HEK293 (cell line): Measurements from ENCODE around the gene LPIN1.

ENCODE experiments used
- CTCF ChIA-PET: fragments of 350-600 bp; formaldehyde crosslinking; extraction: SDS; loops from one replicate; lab custom pipeline; 2021; ENCODE audit warnings: antibody characterized with exemption; lab: Yijun Ruan, JAX
- POLR2A ChIA-PET: fragments of 300-600 bp; formaldehyde crosslinking; extraction: SDS; loops from one replicate; lab custom pipeline; 2020; ENCODE audit warnings: antibody characterized with exemption, inconsistent platforms; lab: Yijun Ruan, JAX
- H3K27ac ChIP-seq: fragments of 200-500 bp; sonication (Bioruptor generic); 2 replicates; pipeline ENCODE4 v1.5.1; 2014; ENCODE audit warnings: low read depth, low read length, control low read depth, inconsistent platforms; ENCODE audit errors: extremely low read depth
- H3K36me3 ChIP-seq, 2 experiments: fragments of 200-500 bp in 1 of 2; sonication (Bioruptor generic) in 1 of 2; 1 replicate in 1 of 2; 2 replicates in 1 of 2; pipeline ENCODE4 v1.5.1; 2014 to 2017; ENCODE audit warnings: inconsistent platforms in 2 of 2, low read length in 2 of 2; ENCODE audit not compliant: control insufficient read depth in 2 of 2, insufficient read depth in 1 of 2
- H3K4me1 ChIP-seq: fragments of 200-500 bp; sonication (Bioruptor generic); 2 replicates; pipeline ENCODE4 v1.5.1; 2014; ENCODE audit warnings: mild to moderate bottlenecking, low read length, inconsistent platforms; ENCODE audit not compliant: control insufficient read depth, insufficient read depth
- H3K4me3 ChIP-seq: 2 replicates; pipeline ENCODE4 v1.5.1; 2011; ENCODE audit warnings: low read depth, mild to moderate bottlenecking, control low read depth, low read length, moderate library complexity
- H3K9me3 ChIP-seq: fragments of 200-500 bp; sonication (Bioruptor generic); 2 replicates; pipeline ENCODE4 v1.5.1; 2014; ENCODE audit warnings: low read depth, low read length, inconsistent platforms; ENCODE audit not compliant: control insufficient read depth, insufficient read depth
- BCL6B ChIP-seq: fragments of 450-650 bp; formaldehyde crosslinking; IDR thresholded peaks from 2 replicates; pipeline ENCODE4 v1.5.1; 2017; ENCODE audit warnings: missing biosample characterization, missing genetic modification characterization
- EGR2 ChIP-seq: fragments of 450-650 bp; formaldehyde crosslinking; IDR thresholded peaks from 2 replicates; pipeline ENCODE4 v1.5.1; 2016; ENCODE audit warnings: low read depth, missing biosample characterization, missing genetic modification characterization
- GLIS1 ChIP-seq: fragments of 450-650 bp; formaldehyde crosslinking; IDR thresholded peaks from 2 replicates; pipeline ENCODE4 v1.5.1; 2016; ENCODE audit warnings: missing biosample characterization, missing genetic modification characterization
- HOXD13 ChIP-seq: sonication (generic); formaldehyde crosslinking; IDR thresholded peaks from 2 replicates; pipeline ENCODE4 v1.8.0; 2022; ENCODE audit warnings: missing genetic modification reagents, borderline replicate concordance
- IKZF3 ChIP-seq: fragments of 450-650 bp; IDR thresholded peaks from 2 replicates; pipeline ENCODE4 v1.5.0; 2018; ENCODE audit warnings: missing biosample characterization, mild to moderate bottlenecking, missing genetic modification characterization, moderate library complexity
- MEIS1 ChIP-seq: sonication (generic); formaldehyde crosslinking; IDR thresholded peaks from 2 replicates; pipeline ENCODE4 v1.8.1; 2022; ENCODE audit warnings: missing genetic modification reagents, mild to moderate bottlenecking, borderline replicate concordance
- MYNN ChIP-seq: fragments of 450-650 bp; formaldehyde crosslinking; IDR thresholded peaks from 2 replicates; pipeline ENCODE4 v1.5.1; 2016; ENCODE audit warnings: missing biosample characterization, missing genetic modification characterization, borderline replicate concordance
- PBX3 ChIP-seq: sonication (generic); formaldehyde crosslinking; IDR thresholded peaks from 2 replicates; pipeline ENCODE4 v1.8.1; 2022; ENCODE audit warnings: mild to moderate bottlenecking, moderate library complexity, missing genetic modification reagents
- SCRT2 ChIP-seq: fragments of 450-650 bp; formaldehyde crosslinking; IDR thresholded peaks from 2 replicates; pipeline ENCODE4 v1.5.1; 2016; ENCODE audit warnings: missing biosample characterization, missing genetic modification characterization
- SP2 ChIP-seq: fragments of 450-650 bp; formaldehyde crosslinking; IDR thresholded peaks from 2 replicates; pipeline ENCODE4 v1.5.1; 2016; ENCODE audit warnings: missing biosample characterization, missing genetic modification characterization
- ZBTB1 ChIP-seq: fragments of 450-650 bp; formaldehyde crosslinking; IDR thresholded peaks from 2 replicates; pipeline ENCODE4 v1.5.1; 2016; ENCODE audit warnings: missing biosample characterization, missing genetic modification characterization
- ZBTB44 ChIP-seq: fragments of 450-650 bp; IDR thresholded peaks from 2 replicates; pipeline ENCODE4 v1.5.1; 2018; ENCODE audit warnings: missing biosample characterization, mild to moderate bottlenecking, missing genetic modification characterization
- ZNF19 ChIP-seq: fragments of 450-650 bp; formaldehyde crosslinking; IDR thresholded peaks from 2 replicates; pipeline ENCODE4; 2016; ENCODE audit warnings: missing biosample characterization, missing genetic modification characterization, low read depth
- ZNF2 ChIP-seq: fragments of 450-650 bp; formaldehyde crosslinking; IDR thresholded peaks from 2 replicates; pipeline ENCODE4 v1.5.1; 2016; ENCODE audit warnings: missing biosample characterization, missing genetic modification characterization
- ZNF202 ChIP-seq: fragments of 450-650 bp; formaldehyde crosslinking; IDR thresholded peaks from 2 replicates; pipeline ENCODE4 v1.5.1; 2016; ENCODE audit warnings: missing biosample characterization, missing genetic modification characterization, borderline replicate concordance
- ZNF211 ChIP-seq: fragments of 450-650 bp; formaldehyde crosslinking; IDR thresholded peaks from 2 replicates; pipeline ENCODE4 v1.5.1; 2016; ENCODE audit warnings: low read depth, missing biosample characterization, missing genetic modification characterization
- ZNF223 ChIP-seq: fragments of 450-650 bp; formaldehyde crosslinking; IDR thresholded peaks from 2 replicates; pipeline ENCODE4 v1.5.1; 2016; ENCODE audit warnings: missing biosample characterization, missing genetic modification characterization
- ZNF23 ChIP-seq: fragments of 450-650 bp; formaldehyde crosslinking; IDR thresholded peaks from 2 replicates; pipeline ENCODE4 v1.5.1; 2016; ENCODE audit warnings: missing biosample characterization, missing genetic modification characterization, borderline replicate concordance
- ZNF248 ChIP-seq: fragments of 450-650 bp; formaldehyde crosslinking; IDR thresholded peaks from 2 replicates; pipeline ENCODE4 v1.5.1; 2017; ENCODE audit warnings: missing biosample characterization, missing genetic modification characterization
- ZNF514 ChIP-seq: fragments of 450-650 bp; formaldehyde crosslinking; IDR thresholded peaks from 2 replicates; pipeline ENCODE4 v1.5.1; 2016; ENCODE audit warnings: missing biosample characterization, missing genetic modification characterization
- ZNF555 ChIP-seq: fragments of 450-650 bp; formaldehyde crosslinking; conservative IDR thresholded peaks from 2 replicates; pipeline ENCODE4 v1.5.1; 2017; ENCODE audit warnings: missing biosample characterization, mild to moderate bottlenecking, missing genetic modification characterization, inconsistent platforms
- ZNF623 ChIP-seq: fragments of 450-650 bp; formaldehyde crosslinking; IDR thresholded peaks from 2 replicates; pipeline ENCODE4 v1.5.1; 2016; ENCODE audit warnings: missing biosample characterization, missing genetic modification characterization
- ZNF645 ChIP-seq: fragments of 450-650 bp; formaldehyde crosslinking; IDR thresholded peaks from 2 replicates; pipeline ENCODE4; 2016; ENCODE audit warnings: missing biosample characterization, missing genetic modification characterization
- ZNF654 ChIP-seq: fragments of 450-650 bp; formaldehyde crosslinking; IDR thresholded peaks from 2 replicates; pipeline ENCODE4 v1.5.1; 2016; ENCODE audit warnings: low read depth, missing biosample characterization, missing genetic modification characterization
- ZNF747 ChIP-seq: fragments of 450-650 bp; formaldehyde crosslinking; IDR thresholded peaks from 2 replicates; pipeline ENCODE4 v1.5.1; 2016; ENCODE audit warnings: missing biosample characterization, missing genetic modification characterization
- ZNF76 ChIP-seq: fragments of 450-650 bp; formaldehyde crosslinking; IDR thresholded peaks from 2 replicates; pipeline ENCODE4; 2016; ENCODE audit warnings: low read depth, missing biosample characterization, missing genetic modification characterization, borderline replicate concordance
- ZNF776 ChIP-seq: fragments of 450-650 bp; formaldehyde crosslinking; IDR thresholded peaks from 2 replicates; pipeline ENCODE4 v1.5.0; 2017; ENCODE audit warnings: missing biosample characterization, missing genetic modification characterization, borderline replicate concordance
- ZSCAN23 ChIP-seq: fragments of 450-650 bp; formaldehyde crosslinking; IDR thresholded peaks from 2 replicates; pipeline ENCODE4 v1.5.1; 2016; ENCODE audit warnings: missing biosample characterization, missing genetic modification characterization
- ZSCAN30 ChIP-seq: fragments of 450-650 bp; IDR thresholded peaks from 2 replicates; pipeline ENCODE4 v1.5.1; 2018; ENCODE audit warnings: missing biosample characterization, mild to moderate bottlenecking, missing genetic modification characterization, moderate library complexity

LPIN1 gene

GRCh38 chr2:11795590-11795989 is 49.2 kb downstream of the LPIN1 start:
- no peak overlapping the region for H3K4me3 ChIP-seq
- CTCF ChIA-PET = interaction anchor here (1.0 kb wide), 1 partner anchor 12 kb away, joined by 3 read pairs; no protein-coding TSS in a partner anchor
- TF ChIP-seq ZNF623 (tag by site-specific recombination) (no peak), ZNF747 (tag by site-specific recombination) (no peak), BCL6B (tag by site-specific recombination) (no peak), ZBTB1 (tag by site-specific recombination) (no peak), ZSCAN23 (tag by site-specific recombination) (no peak), ZNF211 (no peak), ZNF76 (no peak), IKZF3 (tag by site-specific recombination) (no peak), ZNF555 (tag by site-specific recombination) (no peak), ZNF23 (tag by site-specific recombination) (no peak), GLIS1 (tag by site-specific recombination) (no peak), HOXD13 (CRISPR knock-in tag) (no peak), ZNF19 (no peak), PBX3 (CRISPR knock-in tag) (no peak), ZNF2 (no peak), EGR2 (tag by site-specific recombination) (no peak)
- TF ChIP-seq, all 188 proteins: peak for 0
- no peaks in the 10 kb centered on the region for H3K9me3 ChIP-seq
- peaks cover 15 to 89% of the 10 kb centered on the region in 2 experiments; a peak in 2 of 3 replicates for H3K36me3 ChIP-seq
- POLR2A ChIA-PET = no interaction called here
- H3K27ac ChIP-seq = no peak overlapping the region
- no peaks in the 10 kb centered on the region for H3K4me1 ChIP-seq

GRCh38 chr2:11796190-11797171 is 50.0 kb downstream of the LPIN1 start:
- Histone ChIP-seq H3K4me3 (no peak overlapping the region), H3K4me1 (no peaks in the 10 kb centered on the region), H3K9me3 (no peaks in the 10 kb centered on the region), H3K36me3 (peaks cover 13 to 82% of the 10 kb centered on the region in 2 experiments; a peak in 2 of 3 replicates), H3K27ac (no peak overlapping the region)
- TF ChIP-seq ZBTB1 (tag by site-specific recombination) = no peak
- TF ChIP-seq MEIS1 (CRISPR knock-in tag) = no peak
- TF ChIP-seq ZNF223 (tag by site-specific recombination) = no peak
- no peak for TF ChIP-seq GLIS1 (tag by site-specific recombination)
- no peak for TF ChIP-seq ZNF645 (tag by site-specific recombination)
- no peak for TF ChIP-seq ZSCAN30 (tag by site-specific recombination)
- TF ChIP-seq ZNF202 = no peak
- TF ChIP-seq SP2 = no peak
- TF ChIP-seq SCRT2 (tag by site-specific recombination) = no peak
- no peak for TF ChIP-seq ZNF248 (tag by site-specific recombination)
- no peak for TF ChIP-seq ZNF654 (tag by site-specific recombination)
- no peak for TF ChIP-seq ZNF514 (tag by site-specific recombination)
- no peak for TF ChIP-seq ZNF776 (tag by site-specific recombination)
- TF ChIP-seq ZBTB44 = no peak
- no peak for TF ChIP-seq MYNN
- ChIA-PET CTCF (interaction anchor here (0.8 kb wide), 1 partner anchor 208 kb away, joined by 4 read pairs; no protein-coding TSS in a partner anchor), POLR2A (no interaction called here)
